DND-41 (cell line): Measurements from ENCODE around the gene AP1G2.

Experiments
- CTCF ChIP-seq: IDR thresholded peaks from 2 replicates; pipeline ENCODE4 v1.5.1; 2012; ENCODE audit warnings: borderline replicate concordance, low read length, moderate library complexity, mild to moderate bottlenecking; ENCODE audit not compliant: poor library complexity, severe bottlenecking; ENCODE audit errors: extremely low read depth
- EZH2 ChIP-seq: IDR thresholded peaks from 3 replicates; pipeline ENCODE4 v1.6.1; 2012; ENCODE audit warnings: borderline replicate concordance, low read depth, mild to moderate bottlenecking, moderate library complexity, low read length, inconsistent platforms; ENCODE audit not compliant: severe bottlenecking

GRCh38 chr14:23559926-23560520 lies 7.6 kb downstream of the AP1G2 start:
- no peak for TF ChIP-seq CTCF
- no peak for TF ChIP-seq EZH2
